ENCODE measurements around the gene DBR1. TPM values are rescaled to one million over a fixed set of nuclear protein-coding genes. Genes with fewer than 3 reads are reported as not detected.

DBR1 gene
- total and polyA plus RNA-seq, 9 of the 15 experiments (the other 6 are each of a cell fraction or from before 2014, with no cell fraction given), result 2.7 to 14.1 (median 10.9) TPM

GRCh38 chr3:138127636-138128365, 46.9 kb downstream of the DBR1 start (continued):
- TF ChIP-seq ZNF511 (CRISPR knock-in tag; IDR thresholded peaks at IDR 0.05) (no peak), ZNF707 (CRISPR knock-in tag; conservative IDR thresholded peaks at IDR 0.05) (no peak), THRA (IDR thresholded peaks at IDR 0.05) (no peak), NONO (IDR thresholded peaks at IDR 0.05; ENCODE audit: low read depth in 2 of 2, low read length in 1 of 2) (no peak), ZNF175 (CRISPR knock-in tag; IDR thresholded peaks at IDR 0.05; ENCODE audit: low read depth) (no peak), ELK1 (CRISPR knock-in tag; IDR thresholded peaks at IDR 0.05) (no peak), ZNF174 (CRISPR knock-in tag; IDR thresholded peaks at IDR 0.05) (no peak)

Measured in K562 (cell line).